Lower leg skin (tissue), 3 donors: ENCODE data around the gene TRIM9.

ENCODE experiments used
- POLR2A ChIP-seq, 2 donors: fragments of 450-650 bp; IDR thresholded peaks; one replicate each; pipeline ENCODE4 v1.6.1; 2016 to 2017; ENCODE audit warnings: antibody characterized with exemption in 2 of 2, mild to moderate bottlenecking in 1 of 2, moderate library complexity in 1 of 2
- TF ChIP-seq, protein P1 (sequence below), 3 donors: fragments of 450-650 bp; IDR thresholded peaks; one replicate each; pipeline ENCODE4 v1.5.1; 2016; ENCODE audit warnings: antibody characterized with exemption in 3 of 3, mild to moderate bottlenecking in 3 of 3, moderate library complexity in 2 of 3

- TF ChIP-seq, protein P1, sequence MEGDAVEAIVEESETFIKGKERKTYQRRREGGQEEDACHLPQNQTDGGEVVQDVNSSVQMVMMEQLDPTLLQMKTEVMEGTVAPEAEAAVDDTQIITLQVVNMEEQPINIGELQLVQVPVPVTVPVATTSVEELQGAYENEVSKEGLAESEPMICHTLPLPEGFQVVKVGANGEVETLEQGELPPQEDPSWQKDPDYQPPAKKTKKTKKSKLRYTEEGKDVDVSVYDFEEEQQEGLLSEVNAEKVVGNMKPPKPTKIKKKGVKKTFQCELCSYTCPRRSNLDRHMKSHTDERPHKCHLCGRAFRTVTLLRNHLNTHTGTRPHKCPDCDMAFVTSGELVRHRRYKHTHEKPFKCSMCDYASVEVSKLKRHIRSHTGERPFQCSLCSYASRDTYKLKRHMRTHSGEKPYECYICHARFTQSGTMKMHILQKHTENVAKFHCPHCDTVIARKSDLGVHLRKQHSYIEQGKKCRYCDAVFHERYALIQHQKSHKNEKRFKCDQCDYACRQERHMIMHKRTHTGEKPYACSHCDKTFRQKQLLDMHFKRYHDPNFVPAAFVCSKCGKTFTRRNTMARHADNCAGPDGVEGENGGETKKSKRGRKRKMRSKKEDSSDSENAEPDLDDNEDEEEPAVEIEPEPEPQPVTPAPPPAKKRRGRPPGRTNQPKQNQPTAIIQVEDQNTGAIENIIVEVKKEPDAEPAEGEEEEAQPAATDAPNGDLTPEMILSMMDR (IDR thresholded peaks at IDR 0.05), result no peak
- no peak for TF ChIP-seq POLR2A (IDR thresholded peaks at IDR 0.05)
Measured at GRCh38 chr14:51041108-51041531, 53.8 kb downstream of the TRIM9 start.
